Measurements from ENCODE around the gene TSC2. TPM values are rescaled to one million over a fixed set of nuclear protein-coding genes. Genes with fewer than 3 reads are reported as not detected.

TSC2 gene
- total and polyA plus RNA-seq, 9 of the 15 experiments (the other 6 are each of a cell fraction or from before 2014, with no cell fraction given), result 1.3 to 68.1 (median 16.6) TPM

DNA sequence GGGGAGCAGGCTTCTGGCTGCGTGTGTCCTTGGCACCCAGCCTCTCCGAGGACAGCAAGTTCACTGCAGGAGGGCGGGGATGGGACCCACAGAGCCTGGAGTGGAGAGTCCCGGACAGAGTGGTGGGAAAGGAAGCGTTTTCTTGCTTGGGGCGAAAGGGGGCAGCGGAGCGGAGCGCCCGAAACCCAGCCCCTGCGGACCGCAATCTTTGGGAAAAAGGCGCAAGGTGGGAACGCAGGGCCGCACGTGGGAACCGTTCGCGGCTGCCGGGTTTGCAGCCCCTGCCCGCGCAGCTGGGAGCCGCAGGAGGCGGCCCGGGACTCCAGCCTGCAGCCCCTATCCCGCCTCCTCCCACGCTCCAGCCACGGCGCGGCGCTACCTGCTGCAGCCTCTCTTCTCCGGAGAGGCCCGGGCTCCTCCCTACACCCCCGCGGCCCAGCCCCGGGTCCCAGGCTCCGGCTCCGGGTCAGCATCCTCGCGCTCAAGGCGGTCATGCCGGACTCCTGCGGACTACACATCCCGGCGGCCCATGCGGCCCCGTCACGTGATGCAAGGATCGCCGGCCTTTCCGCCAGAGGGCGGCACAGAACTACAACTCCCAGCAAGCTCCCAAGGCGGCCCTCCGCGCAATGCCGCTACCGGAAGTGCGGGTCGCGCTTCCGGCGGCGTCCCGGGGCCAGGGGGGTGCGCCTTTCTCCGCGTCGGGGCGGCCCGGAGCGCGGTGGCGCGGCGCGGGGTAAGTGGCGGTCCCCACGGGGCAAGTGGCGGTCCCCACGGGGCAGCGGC lies at the start of gene TSC2, which contains the start of gene NTHL1 (continued):
- TF ChIP-seq, protein P1, sequence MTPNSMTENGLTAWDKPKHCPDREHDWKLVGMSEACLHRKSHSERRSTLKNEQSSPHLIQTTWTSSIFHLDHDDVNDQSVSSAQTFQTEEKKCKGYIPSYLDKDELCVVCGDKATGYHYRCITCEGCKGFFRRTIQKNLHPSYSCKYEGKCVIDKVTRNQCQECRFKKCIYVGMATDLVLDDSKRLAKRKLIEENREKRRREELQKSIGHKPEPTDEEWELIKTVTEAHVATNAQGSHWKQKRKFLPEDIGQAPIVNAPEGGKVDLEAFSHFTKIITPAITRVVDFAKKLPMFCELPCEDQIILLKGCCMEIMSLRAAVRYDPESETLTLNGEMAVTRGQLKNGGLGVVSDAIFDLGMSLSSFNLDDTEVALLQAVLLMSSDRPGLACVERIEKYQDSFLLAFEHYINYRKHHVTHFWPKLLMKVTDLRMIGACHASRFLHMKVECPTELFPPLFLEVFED (CRISPR knock-in tag; conservative IDR thresholded peaks at IDR 0.05), result no peak
- peak; percentile 78 to 80 for TF ChIP-seq NRF1 (conservative IDR thresholded peaks at IDR 0.05 in 1 of 2, IDR thresholded peaks at IDR 0.05 in 1 of 2)
- TF ChIP-seq, protein P2, sequence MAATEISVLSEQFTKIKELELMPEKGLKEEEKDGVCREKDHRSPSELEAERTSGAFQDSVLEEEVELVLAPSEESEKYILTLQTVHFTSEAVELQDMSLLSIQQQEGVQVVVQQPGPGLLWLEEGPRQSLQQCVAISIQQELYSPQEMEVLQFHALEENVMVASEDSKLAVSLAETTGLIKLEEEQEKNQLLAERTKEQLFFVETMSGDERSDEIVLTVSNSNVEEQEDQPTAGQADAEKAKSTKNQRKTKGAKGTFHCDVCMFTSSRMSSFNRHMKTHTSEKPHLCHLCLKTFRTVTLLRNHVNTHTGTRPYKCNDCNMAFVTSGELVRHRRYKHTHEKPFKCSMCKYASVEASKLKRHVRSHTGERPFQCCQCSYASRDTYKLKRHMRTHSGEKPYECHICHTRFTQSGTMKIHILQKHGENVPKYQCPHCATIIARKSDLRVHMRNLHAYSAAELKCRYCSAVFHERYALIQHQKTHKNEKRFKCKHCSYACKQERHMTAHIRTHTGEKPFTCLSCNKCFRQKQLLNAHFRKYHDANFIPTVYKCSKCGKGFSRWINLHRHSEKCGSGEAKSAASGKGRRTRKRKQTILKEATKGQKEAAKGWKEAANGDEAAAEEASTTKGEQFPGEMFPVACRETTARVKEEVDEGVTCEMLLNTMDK (IDR thresholded peaks at IDR 0.05; ENCODE audit: borderline replicate concordance, insufficient read depth, low read depth, low read length, poor library complexity, severe bottlenecking), result peak; percentile 95
- peak in 1 of 2 experiments; percentile 38; a peak in 1 of 4 replicates for TF ChIP-seq RCOR1 (IDR thresholded peaks at IDR 0.05; ENCODE audit: borderline replicate concordance in 1 of 2, low read depth in 2 of 2, low read length in 2 of 2)
- TF ChIP-seq SAP30 (IDR thresholded peaks at IDR 0.05; ENCODE audit: borderline replicate concordance, insufficient read depth, low read depth, low read length, poor library complexity, severe bottlenecking), result peak; percentile 35
- no peak for TF ChIP-seq RHOXF2B (CRISPR knock-in tag; conservative IDR thresholded peaks at IDR 0.05)
- peak in 1 of 2 experiments; percentile 79; a peak in 2 of 4 replicates for TF ChIP-seq TEAD1 (CRISPR knock-in tag; IDR thresholded peaks at IDR 0.05)
- TF ChIP-seq HDAC1 (IDR thresholded peaks at IDR 0.05), result peak in 1 of 2 experiments; percentile 75; a peak in 2 of 4 replicates
- no peak for TF ChIP-seq SP2 (IDR thresholded peaks at IDR 0.05; ENCODE audit: extremely low read depth, low read depth, low read length, poor library complexity, severe bottlenecking)
- no peak for TF ChIP-seq DACH1 (IDR thresholded peaks at IDR 0.05; ENCODE audit: partially characterized antibody)
- no peak for TF ChIP-seq CHCHD3 (CRISPR knock-in tag; IDR thresholded peaks at IDR 0.05)
- no peak for TF ChIP-seq LARP7 (IDR thresholded peaks at IDR 0.05)
- TF ChIP-seq FOXA1 (IDR thresholded peaks at IDR 0.05; ENCODE audit: borderline replicate concordance), result no peak
- TF ChIP-seq, protein P3, sequence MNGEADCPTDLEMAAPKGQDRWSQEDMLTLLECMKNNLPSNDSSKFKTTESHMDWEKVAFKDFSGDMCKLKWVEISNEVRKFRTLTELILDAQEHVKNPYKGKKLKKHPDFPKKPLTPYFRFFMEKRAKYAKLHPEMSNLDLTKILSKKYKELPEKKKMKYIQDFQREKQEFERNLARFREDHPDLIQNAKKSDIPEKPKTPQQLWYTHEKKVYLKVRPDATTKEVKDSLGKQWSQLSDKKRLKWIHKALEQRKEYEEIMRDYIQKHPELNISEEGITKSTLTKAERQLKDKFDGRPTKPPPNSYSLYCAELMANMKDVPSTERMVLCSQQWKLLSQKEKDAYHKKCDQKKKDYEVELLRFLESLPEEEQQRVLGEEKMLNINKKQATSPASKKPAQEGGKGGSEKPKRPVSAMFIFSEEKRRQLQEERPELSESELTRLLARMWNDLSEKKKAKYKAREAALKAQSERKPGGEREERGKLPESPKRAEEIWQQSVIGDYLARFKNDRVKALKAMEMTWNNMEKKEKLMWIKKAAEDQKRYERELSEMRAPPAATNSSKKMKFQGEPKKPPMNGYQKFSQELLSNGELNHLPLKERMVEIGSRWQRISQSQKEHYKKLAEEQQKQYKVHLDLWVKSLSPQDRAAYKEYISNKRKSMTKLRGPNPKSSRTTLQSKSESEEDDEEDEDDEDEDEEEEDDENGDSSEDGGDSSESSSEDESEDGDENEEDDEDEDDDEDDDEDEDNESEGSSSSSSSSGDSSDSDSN (IDR thresholded peaks at IDR 0.05; ENCODE audit: borderline replicate concordance in 1 of 2, low read depth in 2 of 2, low read length in 2 of 2), result no peak; a peak in 1 of 4 replicates
- no peak for TF ChIP-seq MCM3 (IDR thresholded peaks at IDR 0.05)
- TF ChIP-seq SRF (CRISPR knock-in tag; IDR thresholded peaks at IDR 0.05), result peak in 1 of 2 experiments; percentile 46; a peak in 1 of 4 replicates

All from K562 (cell line).